Naive thymus-derived CD4-positive, alpha-beta T cell (primary cell): Measurements from ENCODE around the gene AQP1. TPM values are rescaled to one million over a fixed set of nuclear protein-coding genes. Genes with fewer than 3 reads are reported as not detected.

ENCODE experiments used
- ATAC-seq: fragments of 150-1000 bp; cut with Tn5 transposase; 2 replicates; pipeline ENCODE4 v1.10.0; 2021; ENCODE audit warnings: mild to moderate bottlenecking, moderate library complexity
- CTCF ChIA-PET: fragments of 350-600 bp; sonication (Branson Sonifier 250); formaldehyde crosslinking; loops from one replicate; lab custom pipeline; 2021; ENCODE audit warnings: antibody characterized with exemption; lab: Charles Lee
- POLR2A ChIA-PET: fragments of 350-600 bp; sonication (Branson Sonifier 250); formaldehyde crosslinking; loops from one replicate; lab custom pipeline; 2021; ENCODE audit warnings: antibody characterized with exemption, inconsistent platforms; lab: Charles Lee
- DNase-seq, 9 donors: peaks; one replicate each; pipeline versions ENCODE4 v3.0.0 to v3.0.0-alpha.2; 2020 to 2022; ENCODE audit warnings: mixed read lengths in 1 of 9
- H3K27ac ChIP-seq: one replicate; pipeline ENCODE4 v1.7.0; 2013; ENCODE audit warnings: mild to moderate bottlenecking, low read depth, low read length, moderate library complexity
- H3K27me3 ChIP-seq, 2 donors: one replicate each; pipeline ENCODE4 v1.7.0; 2013; ENCODE audit warnings: low read length in 2 of 2, mild to moderate bottlenecking in 2 of 2, moderate library complexity in 2 of 2; ENCODE audit not compliant: control insufficient read depth in 2 of 2, insufficient read depth in 2 of 2
- H3K36me3 ChIP-seq, 3 experiments: 1 replicate in 2 of 3; 2 replicates in 1 of 3; pipeline ENCODE4 v1.7.0; 2013; ENCODE audit warnings: low read length in 3 of 3, mild to moderate bottlenecking in 3 of 3, moderate library complexity in 1 of 3; ENCODE audit not compliant: insufficient read depth in 3 of 3, control insufficient read depth in 2 of 3
- H3K4me1 ChIP-seq, 2 donors: one replicate each; pipeline ENCODE4 v1.7.0; 2013; ENCODE audit warnings: low read length in 2 of 2, mild to moderate bottlenecking in 2 of 2, moderate library complexity in 1 of 2; ENCODE audit not compliant: control insufficient read depth in 2 of 2, insufficient read depth in 2 of 2
- H3K4me3 ChIP-seq: 2 replicates; pipeline ENCODE4 v1.7.0; 2013; ENCODE audit warnings: mild to moderate bottlenecking, low read length
- H3K9me3 ChIP-seq, 3 experiments: 1 replicate in 2 of 3; 2 replicates in 1 of 3; pipeline ENCODE4 v1.7.0; 2013; ENCODE audit warnings: low read length in 3 of 3; ENCODE audit not compliant: control insufficient read depth in 2 of 3
- H3K27ac Mint-ChIP-seq, 9 donors: one replicate each; pipeline ENCODE4 v1.8.0; 2020 to 2022; ENCODE audit warnings: mixed read lengths in 9 of 9, mild to moderate bottlenecking in 8 of 9, moderate library complexity in 5 of 9, inconsistent platforms in 2 of 9
- H3K27me3 Mint-ChIP-seq, 5 donors: one replicate each; pipeline ENCODE4 v1.8.0; 2021 to 2022; ENCODE audit warnings: mixed read lengths in 5 of 5, mild to moderate bottlenecking in 1 of 5
- H3K36me3 Mint-ChIP-seq, 5 donors: one replicate each; pipeline ENCODE4 v1.8.0; 2020 to 2022; ENCODE audit warnings: mixed read lengths in 5 of 5, mild to moderate bottlenecking in 3 of 5, inconsistent platforms in 1 of 5
- H3K4me1 Mint-ChIP-seq, 7 donors: one replicate each; pipeline ENCODE4 v1.8.0; 2020 to 2022; ENCODE audit warnings: mixed read lengths in 7 of 7, mild to moderate bottlenecking in 3 of 7, inconsistent platforms in 1 of 7
- H3K4me3 Mint-ChIP-seq, 10 donors: one replicate each; pipeline ENCODE4 v1.8.0; 2020 to 2022; ENCODE audit warnings: mild to moderate bottlenecking in 10 of 10, mixed read lengths in 10 of 10, moderate library complexity in 6 of 10, inconsistent platforms in 2 of 10
- H3K9me3 Mint-ChIP-seq, 11 donors: one replicate each; pipeline ENCODE4 v1.8.0; 2020 to 2022; ENCODE audit warnings: mixed read lengths in 11 of 11, mild to moderate bottlenecking in 4 of 11, inconsistent platforms in 1 of 11, moderate library complexity in 1 of 11
- intact Hi-C, 2 donors: fragments of 100-400 bp; cut with micrococcal nuclease; formaldehyde crosslinking; loops; one replicate each; pipeline ENCODE4 v1.15.1; 2023
- polyA plus RNA-seq, 2 donors: library from polyadenylated mRNA; unstranded; fragments of 300-500 nt; fragmentation: Illumina TruSeq; gene quantifications; one replicate each; pipeline ENCODE4 v1.2.3, GENCODE V29; 2021
- total RNA-seq, 6 experiments: library from RNA in 5 of 6; stranded (reverse) in 5 of 6; gene quantifications; 1 replicate in 5 of 6; 2 replicates in 1 of 6; pipeline ENCODE4 v1.2.3 and lab custom pipeline; 2021 to 2026

Gene AQP1
- total and polyA plus RNA-seq, 7 experiments from 2014 or later, result 0.12 to 0.37 (median 0.16) TPM; not detected in 3

DNA sequence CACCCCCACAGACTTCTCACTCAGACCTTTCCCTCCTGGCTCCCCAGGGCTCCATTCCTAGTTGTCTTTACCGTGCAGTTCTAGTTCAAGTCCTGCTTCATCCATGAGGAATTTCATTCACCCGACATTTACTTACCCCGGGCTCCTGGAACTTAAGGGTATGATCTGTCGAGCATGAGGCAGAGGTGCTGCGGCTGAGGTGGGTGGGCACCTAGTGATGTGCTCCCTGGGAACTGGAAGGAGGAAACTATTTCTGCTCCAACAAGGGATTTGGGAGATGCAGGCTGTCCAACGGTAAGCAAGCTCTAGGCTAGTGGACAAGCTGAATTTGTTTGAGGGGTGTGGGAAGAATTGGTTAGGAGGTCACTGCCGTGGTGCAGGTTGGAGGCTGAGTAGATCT is 30.2 kb upstream of the AQP1 start:
- H3K4me3 ChIP-seq, result no peak overlapping the region
- no peaks in the 10 kb centered on the region for H3K4me1 Mint-ChIP-seq
- POLR2A ChIA-PET, result no interaction called here

DNA sequence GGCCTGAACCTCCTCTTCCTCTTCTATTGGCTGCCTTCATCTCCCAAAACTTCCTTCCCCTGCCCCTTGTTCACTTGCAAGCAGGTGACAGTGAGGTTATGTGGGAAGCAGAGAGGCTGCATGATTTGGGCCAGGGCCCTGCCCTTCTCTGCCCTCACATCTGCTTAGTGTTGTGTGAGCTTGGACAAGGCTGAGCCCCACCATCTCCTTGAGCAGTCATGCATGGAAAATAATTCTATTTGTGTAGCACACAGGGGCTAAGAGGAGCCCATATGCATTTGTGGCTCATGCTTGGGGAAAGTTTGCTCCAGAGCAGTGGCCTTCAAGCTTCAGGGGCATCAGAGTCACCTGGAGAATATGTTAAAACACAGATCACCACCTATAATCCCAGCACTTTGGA is 26.8 kb upstream of the AQP1 start:
- no peaks in the 10 kb centered on the region for H3K27me3 Mint-ChIP-seq
- CTCF ChIA-PET, result no interaction called here

More for the DNA sequence above, 30.2 kb upstream of the AQP1 start:
- no peaks in the 10 kb centered on the region for H3K4me1 ChIP-seq
- no peak for DNase-seq
- CTCF ChIA-PET, result no interaction called here
- no peaks in the 10 kb centered on the region for H3K36me3 ChIP-seq
- no peaks in the 10 kb centered on the region for H3K27me3 ChIP-seq
- H3K9me3 Mint-ChIP-seq, result no peaks in the 10 kb centered on the region
- intact Hi-C loops, result no loop called here
- no peaks in the 10 kb centered on the region for H3K36me3 Mint-ChIP-seq
- no peak overlapping the region for H3K27ac Mint-ChIP-seq
- H3K27me3 Mint-ChIP-seq, result peaks cover 0 to 4% (median 0%) of the 10 kb centered on the region in 5 donors
- H3K27ac ChIP-seq, result no peak overlapping the region
- no peak for ATAC-seq
- H3K9me3 ChIP-seq, result no peaks in the 10 kb centered on the region
- H3K4me3 Mint-ChIP-seq, result no peak overlapping the region

DNA sequence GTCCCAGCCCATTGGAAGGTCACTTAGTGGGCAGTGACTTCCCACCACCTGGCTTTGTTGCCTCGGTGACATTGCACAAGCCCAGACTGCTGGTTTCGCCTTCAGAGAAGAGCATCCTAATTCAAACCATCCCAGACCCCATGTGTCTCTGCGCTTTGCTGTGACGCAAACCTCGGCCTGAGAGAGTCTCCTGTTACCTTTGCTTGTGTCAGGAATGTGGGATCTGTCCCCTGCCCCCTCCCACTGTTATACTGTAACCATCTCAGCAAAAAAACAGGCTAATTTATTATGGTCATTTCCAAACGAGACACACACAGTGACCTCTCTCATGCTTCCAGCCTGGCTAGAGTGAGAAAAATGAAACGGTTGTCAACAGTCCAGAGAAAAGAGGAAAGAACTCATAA is 25.0 kb upstream of the AQP1 start:
- H3K9me3 Mint-ChIP-seq, result peaks cover 0 to 17% (median 2%) of the 10 kb centered on the region in 11 donors
- intact Hi-C loops, result no loop called here
- no peaks in the 10 kb centered on the region for H3K36me3 ChIP-seq
- H3K4me1 Mint-ChIP-seq, result no peaks in the 10 kb centered on the region
- no peak overlapping the region for H3K4me3 Mint-ChIP-seq
- no peak overlapping the region for H3K27ac ChIP-seq
- POLR2A ChIA-PET, result no interaction called here
- H3K27ac Mint-ChIP-seq, result no peak overlapping the region
- H3K27me3 ChIP-seq, result no peaks in the 10 kb centered on the region
- no peak for ATAC-seq
- no peaks in the 10 kb centered on the region for H3K27me3 Mint-ChIP-seq
- H3K9me3 ChIP-seq, result no peaks in the 10 kb centered on the region
- H3K4me1 ChIP-seq, result no peaks in the 10 kb centered on the region
- no peak overlapping the region for H3K4me3 ChIP-seq
- peaks cover 0 to 11% (median 3%) of the 10 kb centered on the region in 5 donors for H3K36me3 Mint-ChIP-seq
- CTCF ChIA-PET, result no interaction called here
- no peak for DNase-seq

More for the DNA sequence above, 26.8 kb upstream of the AQP1 start:
- peaks cover 0 to 1% (median 0%) of the 10 kb centered on the region in 11 donors for H3K9me3 Mint-ChIP-seq
- Histone ChIP-seq H3K27ac (no peak overlapping the region), H3K4me1 (no peaks in the 10 kb centered on the region), H3K9me3 (no peaks in the 10 kb centered on the region), H3K4me3 (no peak overlapping the region), H3K36me3 (no peaks in the 10 kb centered on the region), H3K27me3 (no peaks in the 10 kb centered on the region)
- POLR2A ChIA-PET, result no interaction called here
- intact Hi-C loops, result no loop called here
- H3K36me3 Mint-ChIP-seq, result peaks cover 0 to under 1% (median 0%) of the 10 kb centered on the region in 5 donors
- no peak overlapping the region for H3K4me3 Mint-ChIP-seq
- ATAC-seq (no peak), DNase-seq (no peak)
- H3K4me1 Mint-ChIP-seq, result no peaks in the 10 kb centered on the region
- H3K27ac Mint-ChIP-seq, result no peak overlapping the region

DNA sequence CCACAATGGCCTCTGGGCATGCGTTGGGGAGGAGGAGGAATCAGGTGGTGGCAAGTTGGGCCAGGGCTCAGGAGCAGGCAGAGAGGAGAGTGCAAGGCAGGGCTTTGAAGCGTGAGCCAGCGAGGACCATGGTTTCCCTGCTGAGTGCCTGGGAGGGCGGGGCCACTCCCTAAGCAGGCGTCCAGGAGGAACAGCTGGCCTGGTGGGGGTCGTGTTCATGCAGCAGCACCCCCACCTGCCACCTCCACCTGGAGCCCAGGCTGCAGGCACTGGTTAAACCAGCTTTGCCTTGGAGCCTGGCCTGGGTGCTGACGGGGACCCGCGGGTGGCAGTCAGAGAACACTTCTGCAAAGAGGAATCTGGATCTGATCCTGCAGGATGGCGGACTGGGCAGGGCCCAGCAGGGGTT is 24.2 kb upstream of the AQP1 start:
- Mint-ChIP-seq H3K4me1 (no peaks in the 10 kb centered on the region), H3K9me3 (peaks cover 0 to 20% (median 3%) of the 10 kb centered on the region in 11 donors), H3K4me3 (no peak overlapping the region), H3K27me3 (no peaks in the 10 kb centered on the region), H3K36me3 (peaks cover 0 to 13% (median 3%) of the 10 kb centered on the region in 5 donors), H3K27ac (no peak overlapping the region)
- H3K4me1 ChIP-seq, result no peaks in the 10 kb centered on the region
- intact Hi-C loops, result no loop called here
- no peak for DNase-seq
- H3K36me3 ChIP-seq, result no peaks in the 10 kb centered on the region
- POLR2A ChIA-PET, result no interaction called here
- no peaks in the 10 kb centered on the region for H3K27me3 ChIP-seq
- ATAC-seq, result no peak
- no peaks in the 10 kb centered on the region for H3K9me3 ChIP-seq
- H3K27ac ChIP-seq, result no peak overlapping the region
- CTCF ChIA-PET, result no interaction called here
- no peak overlapping the region for H3K4me3 ChIP-seq

DNA sequence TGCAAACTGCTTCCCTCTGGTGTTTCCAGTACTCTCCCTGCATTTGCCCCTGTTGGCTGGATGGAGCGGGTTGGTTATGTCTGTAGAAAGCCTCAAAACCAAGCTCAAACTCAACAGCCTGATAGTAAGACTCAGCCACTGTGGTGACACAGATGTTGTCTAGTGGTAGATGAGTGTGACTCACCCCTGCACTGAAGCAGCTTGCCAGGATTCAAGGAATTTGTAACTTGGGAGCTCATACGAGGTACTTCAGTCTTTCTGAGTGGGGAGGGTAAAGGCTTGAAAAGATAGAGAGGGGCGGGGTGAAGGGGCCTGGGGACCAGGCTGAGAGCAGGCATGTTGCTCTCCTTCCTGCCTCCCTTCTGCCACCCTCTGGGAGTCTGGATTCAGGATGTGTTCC is 22.9 kb upstream of the AQP1 start:
- ATAC-seq (no peak), DNase-seq (no peak)
- Mint-ChIP-seq H3K36me3 (peaks cover 0 to 13% (median 3%) of the 10 kb centered on the region in 5 donors), H3K27me3 (no peaks in the 10 kb centered on the region), H3K4me3 (no peak overlapping the region), H3K27ac (no peak overlapping the region), H3K4me1 (no peaks in the 10 kb centered on the region), H3K9me3 (peaks cover 0 to 20% (median 4%) of the 10 kb centered on the region in 11 donors)
- Histone ChIP-seq H3K9me3 (no peaks in the 10 kb centered on the region), H3K4me3 (no peak overlapping the region), H3K36me3 (no peaks in the 10 kb centered on the region), H3K27me3 (no peaks in the 10 kb centered on the region), H3K4me1 (no peaks in the 10 kb centered on the region), H3K27ac (no peak overlapping the region)
- ChIA-PET CTCF (no interaction called here), POLR2A (no interaction called here)
- intact Hi-C loops, result no loop called here

DNA sequence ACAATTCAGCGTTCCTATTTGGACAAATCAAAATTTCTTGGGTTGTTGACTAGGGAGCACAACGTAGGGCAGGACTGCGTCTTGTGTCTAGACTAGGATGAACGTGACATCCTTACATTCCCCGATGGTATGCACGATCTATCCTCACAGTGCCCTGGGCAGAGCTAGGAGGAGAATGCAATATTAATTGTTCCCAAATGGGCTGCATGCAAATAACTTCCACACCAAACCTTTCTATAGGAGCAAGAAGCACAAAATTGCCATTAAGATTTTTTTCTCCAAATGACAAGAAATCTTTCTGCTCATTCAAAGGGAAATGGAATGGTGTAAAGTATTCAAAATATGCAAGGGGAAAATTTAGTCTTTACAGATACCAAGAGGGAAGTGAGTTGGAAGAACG is 21.4 kb upstream of the AQP1 start:
- H3K27ac Mint-ChIP-seq, result no peak overlapping the region
- H3K9me3 Mint-ChIP-seq, result peaks cover 0 to 20% (median 4%) of the 10 kb centered on the region in 11 donors
- CTCF ChIA-PET, result no interaction called here
- Histone ChIP-seq H3K4me3 (no peak overlapping the region), H3K36me3 (no peaks in the 10 kb centered on the region), H3K4me1 (no peaks in the 10 kb centered on the region), H3K9me3 (no peaks in the 10 kb centered on the region), H3K27ac (no peak overlapping the region), H3K27me3 (no peaks in the 10 kb centered on the region)
- peaks cover 0 to 13% (median 3%) of the 10 kb centered on the region in 5 donors for H3K36me3 Mint-ChIP-seq
- POLR2A ChIA-PET, result no interaction called here
- ATAC-seq (no peak), DNase-seq (no peak)
- H3K4me3 Mint-ChIP-seq, result no peak overlapping the region
- H3K27me3 Mint-ChIP-seq, result peaks cover 0 to under 1% (median 0%) of the 10 kb centered on the region in 5 donors
- H3K4me1 Mint-ChIP-seq, result no peaks in the 10 kb centered on the region
- intact Hi-C loops, result no loop called here

DNA sequence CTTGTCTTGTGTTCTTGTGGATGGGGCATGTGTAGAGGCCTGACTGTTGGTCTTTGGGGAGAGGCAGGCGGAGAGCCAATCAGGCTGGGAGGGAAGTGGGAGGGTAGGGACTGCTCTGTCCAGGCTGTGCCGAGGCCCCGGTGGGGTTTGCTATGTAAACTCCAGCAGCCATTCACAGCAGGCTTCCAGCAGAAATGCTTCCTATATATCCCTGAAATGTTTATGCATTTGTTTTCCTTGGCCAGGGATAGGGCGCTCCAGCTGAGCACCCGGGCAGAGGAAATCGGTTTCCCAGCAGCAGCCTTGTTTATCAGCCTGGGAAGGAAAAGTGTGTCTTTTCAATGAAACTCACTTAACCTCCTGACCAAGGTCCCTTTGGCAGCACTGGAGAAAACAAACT is 18.3 kb upstream of the AQP1 start:
- Histone ChIP-seq H3K27ac (no peak overlapping the region), H3K4me1 (no peaks in the 10 kb centered on the region), H3K36me3 (no peaks in the 10 kb centered on the region), H3K9me3 (no peaks in the 10 kb centered on the region), H3K4me3 (no peak overlapping the region), H3K27me3 (no peaks in the 10 kb centered on the region)
- ChIA-PET POLR2A (no interaction called here), CTCF (no interaction called here)
- H3K36me3 Mint-ChIP-seq, result peaks cover 0 to 13% (median 3%) of the 10 kb centered on the region in 5 donors
- intact Hi-C loops, result no loop called here
- H3K27me3 Mint-ChIP-seq, result peaks cover 0 to 11% (median 0%) of the 10 kb centered on the region in 5 donors
- H3K27ac Mint-ChIP-seq, result no peak overlapping the region
- H3K9me3 Mint-ChIP-seq, result peaks cover 0 to 20% (median 4%) of the 10 kb centered on the region in 11 donors
- no peak overlapping the region for H3K4me3 Mint-ChIP-seq
- no peak for DNase-seq
- no peaks in the 10 kb centered on the region for H3K4me1 Mint-ChIP-seq
- ATAC-seq, result no peak
